ENCODE results near the gene RGR. TPM values are rescaled to one million over a fixed set of nuclear protein-coding genes. Genes with fewer than 3 reads are reported as not detected.

Gene RGR
- total and polyA plus RNA-seq, 2 donors (not counting 1 experiment from before 2014, with no cell fraction given), result not detected

GRCh38 chr10:84247496-84247895, 2.6 kb downstream of the RGR start:
- H3K4me2 ChIP-seq (ENCODE audit: extremely low read depth, insufficient read depth, low read length), result no peak overlapping the region
- H3K79me2 ChIP-seq (ENCODE audit: control insufficient read depth, insufficient read depth, low read length), result no peaks in the 10 kb centered on the region
- no peaks in the 10 kb centered on the region for H3K9me3 ChIP-seq (ENCODE audit: control insufficient read depth, insufficient read depth, low read depth, low read length)
- no peak overlapping the region for H3K4me3 ChIP-seq (replicated peaks in 1 of 4; ENCODE audit: control extremely low read depth in 1 of 4, insufficient read depth in 1 of 4, low read depth in 3 of 4, low read length in 4 of 4)
- H3K27ac ChIP-seq (ENCODE audit: insufficient read depth, low read length), result no peak overlapping the region
- no peaks in the 10 kb centered on the region for H3K36me3 ChIP-seq (ENCODE audit: control insufficient read depth, insufficient read depth, low read length)
- H3K4me1 ChIP-seq (ENCODE audit: control insufficient read depth, extremely low read depth, insufficient read depth, low read length), result no peaks in the 10 kb centered on the region
- H3K27me3 ChIP-seq (ENCODE audit: control insufficient read depth, insufficient read depth, low read length), result no peaks in the 10 kb centered on the region
- no peak overlapping the region for H3K9ac ChIP-seq (ENCODE audit: insufficient read depth, low read length)
- DNase-seq (ENCODE audit: low read depth in 2 of 2), result no peak
- H4K20me1 ChIP-seq (ENCODE audit: control insufficient read depth, extremely low read depth, insufficient read depth, low read length), result no peaks in the 10 kb centered on the region
- no peak overlapping the region for H2AFZ ChIP-seq (ENCODE audit: low read length)
- TF ChIP-seq CTCF (conservative IDR thresholded peaks at IDR 0.05 in 1 of 2, IDR thresholded peaks at IDR 0.05 in 1 of 2; ENCODE audit: low read depth in 1 of 2, low read length in 2 of 2) (no peak), EZH2 (IDR thresholded peaks at IDR 0.05; ENCODE audit: low read length, missing control alignments) (no peak)

GRCh38 chr10:84248794-84249193, 3.9 kb downstream of the RGR start:
- Histone ChIP-seq H3K9ac (ENCODE audit: insufficient read depth, low read length) (no peak overlapping the region), H3K36me3 (ENCODE audit: control insufficient read depth, insufficient read depth, low read length) (no peaks in the 10 kb centered on the region), H3K9me3 (ENCODE audit: control insufficient read depth, insufficient read depth, low read depth, low read length) (no peaks in the 10 kb centered on the region), H3K4me3 (replicated peaks in 1 of 4; ENCODE audit: control extremely low read depth in 1 of 4, insufficient read depth in 1 of 4, low read depth in 3 of 4, low read length in 4 of 4) (no peak overlapping the region), H2AFZ (ENCODE audit: low read length) (no peak overlapping the region), H3K4me2 (ENCODE audit: extremely low read depth, insufficient read depth, low read length) (no peak overlapping the region), H4K20me1 (ENCODE audit: control insufficient read depth, extremely low read depth, insufficient read depth, low read length) (no peaks in the 10 kb centered on the region), H3K27ac (ENCODE audit: insufficient read depth, low read length) (no peak overlapping the region), H3K4me1 (ENCODE audit: control insufficient read depth, extremely low read depth, insufficient read depth, low read length) (no peaks in the 10 kb centered on the region), H3K79me2 (ENCODE audit: control insufficient read depth, insufficient read depth, low read length) (no peaks in the 10 kb centered on the region), H3K27me3 (ENCODE audit: control insufficient read depth, insufficient read depth, low read length) (no peaks in the 10 kb centered on the region)
- TF ChIP-seq CTCF (conservative IDR thresholded peaks at IDR 0.05 in 1 of 2, IDR thresholded peaks at IDR 0.05 in 1 of 2; ENCODE audit: low read depth in 1 of 2, low read length in 2 of 2) (no peak), EZH2 (IDR thresholded peaks at IDR 0.05; ENCODE audit: low read length, missing control alignments) (no peak)
- DNase-seq (ENCODE audit: low read depth in 2 of 2), result no peak

GRCh38 chr10:84254552-84255478, 10.0 kb downstream of the RGR start:
- Histone ChIP-seq H3K27ac (ENCODE audit: insufficient read depth, low read length) (no peak overlapping the region), H3K36me3 (ENCODE audit: control insufficient read depth, insufficient read depth, low read length) (no peaks in the 10 kb centered on the region), H3K9me3 (ENCODE audit: control insufficient read depth, insufficient read depth, low read depth, low read length) (no peaks in the 10 kb centered on the region), H2AFZ (ENCODE audit: low read length) (no peak overlapping the region), H3K4me1 (ENCODE audit: control insufficient read depth, extremely low read depth, insufficient read depth, low read length) (no peaks in the 10 kb centered on the region), H3K4me3 (replicated peaks in 1 of 4; ENCODE audit: control extremely low read depth in 1 of 4, insufficient read depth in 1 of 4, low read depth in 3 of 4, low read length in 4 of 4) (no peak overlapping the region), H3K27me3 (ENCODE audit: control insufficient read depth, insufficient read depth, low read length) (no peaks in the 10 kb centered on the region), H3K79me2 (ENCODE audit: control insufficient read depth, insufficient read depth, low read length) (no peaks in the 10 kb centered on the region), H3K4me2 (ENCODE audit: extremely low read depth, insufficient read depth, low read length) (no peak overlapping the region), H4K20me1 (ENCODE audit: control insufficient read depth, extremely low read depth, insufficient read depth, low read length) (no peaks in the 10 kb centered on the region), H3K9ac (ENCODE audit: insufficient read depth, low read length) (no peak overlapping the region)
- TF ChIP-seq CTCF (conservative IDR thresholded peaks at IDR 0.05 in 1 of 2, IDR thresholded peaks at IDR 0.05 in 1 of 2; ENCODE audit: low read depth in 1 of 2, low read length in 2 of 2) (no peak), EZH2 (IDR thresholded peaks at IDR 0.05; ENCODE audit: low read length, missing control alignments) (no peak)
- DNase-seq (ENCODE audit: low read depth in 2 of 2), result no peak

All from fibroblast of lung (primary cell).